Measurements from ENCODE around the gene ANKS1B. TPM values are rescaled to one million over a fixed set of nuclear protein-coding genes. Genes with fewer than 3 reads are reported as not detected.
A peak's percentile ranks its signal among the peaks of the same experiment; 100 is the strongest.

ANKS1B gene
- total RNA-seq, 1 experiment from 2014 or later, result not detected

GRCh38 chr12:99549196-99549595, 435.5 kb downstream of the ANKS1B start:
- in situ Hi-C loops (cut with HindIII; ENCODE audit: low sequenced_read_pairs), result no loop called here
- DNase-seq (ENCODE audit: low spot score), result no peak

GRCh38 chr12:99544457-99544856, 440.3 kb downstream of the ANKS1B start:
- in situ Hi-C loops (cut with HindIII; ENCODE audit: low sequenced_read_pairs), result no loop called here

GRCh38 chr12:99529966-99530365, 454.8 kb downstream of the ANKS1B start:
- no peak for DNase-seq (ENCODE audit: low spot score)
- in situ Hi-C loops (cut with HindIII; ENCODE audit: low sequenced_read_pairs), result no loop called here

More at GRCh38 chr12:99544457-99544856, 440.3 kb downstream of the ANKS1B start:
- no peak for DNase-seq (ENCODE audit: low spot score)

- no peak for DNase-seq (ENCODE audit: low spot score)
- in situ Hi-C loops (cut with HindIII; ENCODE audit: low sequenced_read_pairs), result no loop called here
Observed at GRCh38 chr12:99528478-99528877, 456.3 kb downstream of the ANKS1B start.

- no peak for DNase-seq (ENCODE audit: low spot score)
- in situ Hi-C loops (cut with HindIII; ENCODE audit: low sequenced_read_pairs), result no loop called here
Observed at GRCh38 chr12:99523853-99524252, 460.9 kb downstream of the ANKS1B start.

GRCh38 chr12:99522456-99522855, 462.3 kb downstream of the ANKS1B start:
- DNase-seq (ENCODE audit: low spot score), result no peak
- in situ Hi-C loops (cut with HindIII; ENCODE audit: low sequenced_read_pairs), result no loop called here

GRCh38 chr12:99521664-99522063, 463.1 kb downstream of the ANKS1B start:
- no peak for DNase-seq (ENCODE audit: low spot score)
- in situ Hi-C loops (cut with HindIII; ENCODE audit: low sequenced_read_pairs), result no loop called here

GRCh38 chr12:99513066-99513465, 471.7 kb downstream of the ANKS1B start:
- in situ Hi-C loops (cut with HindIII; ENCODE audit: low sequenced_read_pairs), result no loop called here
- DNase-seq (ENCODE audit: low spot score), result no peak

- DNase-seq (ENCODE audit: low spot score), result no peak
- in situ Hi-C loops (cut with HindIII; ENCODE audit: low sequenced_read_pairs), result no loop called here
Observed at GRCh38 chr12:99505805-99506204, 478.9 kb downstream of the ANKS1B start.

GRCh38 chr12:99498756-99499155, 486.0 kb downstream of the ANKS1B start:
- no peak for DNase-seq (ENCODE audit: low spot score)
- in situ Hi-C loops (cut with HindIII; ENCODE audit: low sequenced_read_pairs), result no loop called here

GRCh38 chr12:99495799-99496198, 488.9 kb downstream of the ANKS1B start:
- peak; percentile 83 for DNase-seq (ENCODE audit: low spot score)
- in situ Hi-C loops (cut with HindIII; ENCODE audit: low sequenced_read_pairs), result no loop called here

- DNase-seq (ENCODE audit: low spot score), result no peak
- in situ Hi-C loops (cut with HindIII; ENCODE audit: low sequenced_read_pairs), result no loop called here
Observed at GRCh38 chr12:99493197-99493596, 491.5 kb downstream of the ANKS1B start.

GRCh38 chr12:99486277-99486676, 498.5 kb downstream of the ANKS1B start:
- DNase-seq (ENCODE audit: low spot score), result no peak
- in situ Hi-C loops (cut with HindIII; ENCODE audit: low sequenced_read_pairs), result no loop called here

GRCh38 chr12:99479149-99479548, 505.6 kb downstream of the ANKS1B start:
- DNase-seq (ENCODE audit: low spot score), result no peak
- in situ Hi-C loops (cut with HindIII; ENCODE audit: low sequenced_read_pairs), result no loop called here

GRCh38 chr12:99476956-99477355, 507.8 kb downstream of the ANKS1B start:
- in situ Hi-C loops (cut with HindIII; ENCODE audit: low sequenced_read_pairs), result no loop called here
- DNase-seq (ENCODE audit: low spot score), result no peak

- in situ Hi-C loops (cut with HindIII; ENCODE audit: low sequenced_read_pairs), result no loop called here
- no peak for DNase-seq (ENCODE audit: low spot score)
Observed at GRCh38 chr12:99455350-99456035, 529.2 kb downstream of the ANKS1B start.

GRCh38 chr12:99454539-99455172, 530.1 kb downstream of the ANKS1B start:
- DNase-seq (ENCODE audit: low spot score), result no peak
- in situ Hi-C loops (cut with HindIII; ENCODE audit: low sequenced_read_pairs), result no loop called here

GRCh38 chr12:99453836-99454538, 530.7 kb downstream of the ANKS1B start:
- DNase-seq (ENCODE audit: low spot score), result peak; percentile 84
- in situ Hi-C loops (cut with HindIII; ENCODE audit: low sequenced_read_pairs), result no loop called here

GRCh38 chr12:99450036-99450630, 534.6 kb downstream of the ANKS1B start:
- peak; percentile 29 for DNase-seq (ENCODE audit: low spot score)
- in situ Hi-C loops (cut with HindIII; ENCODE audit: low sequenced_read_pairs), result no loop called here

- in situ Hi-C loops (cut with HindIII; ENCODE audit: low sequenced_read_pairs), result no loop called here
- DNase-seq (ENCODE audit: low spot score), result no peak
Observed at GRCh38 chr12:99444859-99445316, 539.8 kb downstream of the ANKS1B start.
